Activated B cell treated with CpG ODN at 0.5 μM for 24 hours (primary cell): Measurements from ENCODE around the gene CERS6. TPM values are rescaled to one million over a fixed set of nuclear protein-coding genes. Genes with fewer than 3 reads are reported as not detected.

Experiments
- ATAC-seq: fragments of 200-7000 bp; cut with Tn5 transposase; one replicate; pipeline ENCODE4 v1.10.0; 2021; ENCODE audit warnings: low read depth, mild to moderate bottlenecking, moderate library complexity
- CTCF ChIA-PET: fragments of 350-600 bp; sonication (Branson Sonifier 250); formaldehyde crosslinking; loops from one replicate; lab custom pipeline; 2021; ENCODE audit warnings: antibody characterized with exemption; lab: Charles Lee
- POLR2A ChIA-PET: fragments of 350-600 bp; sonication (Branson Sonifier 250); formaldehyde crosslinking; loops from one replicate; lab custom pipeline; 2021; ENCODE audit warnings: antibody characterized with exemption; lab: Charles Lee
- DNase-seq: peaks from one replicate; pipeline ENCODE4 v3.0.0; 2022
- H3K27ac Mint-ChIP-seq: one replicate; pipeline ENCODE4 v1.8.0; 2020; ENCODE audit warnings: mixed read lengths
- H3K27me3 Mint-ChIP-seq: one replicate; pipeline ENCODE4 v1.8.0; 2021; ENCODE audit warnings: mixed read lengths
- H3K36me3 Mint-ChIP-seq: one replicate; pipeline ENCODE4 v1.8.0; 2021; ENCODE audit warnings: low read depth, mixed read lengths
- H3K4me1 Mint-ChIP-seq: one replicate; pipeline ENCODE4 v1.8.0; 2021; ENCODE audit warnings: mixed read lengths
- H3K4me3 Mint-ChIP-seq: one replicate; pipeline ENCODE4 v1.8.0; 2020; ENCODE audit warnings: mild to moderate bottlenecking, mixed read lengths
- H3K9me3 Mint-ChIP-seq: one replicate; pipeline ENCODE4 v1.8.0; 2020; ENCODE audit warnings: mixed read lengths
- CTCF ChIP-seq: fragments of 200-600 bp; IDR thresholded peaks from one replicate; pipeline ENCODE4 v1.8.0; 2022; ENCODE audit warnings: antibody characterized with exemption, mild to moderate bottlenecking
- intact Hi-C: fragments of 100-400 bp; cut with micrococcal nuclease; formaldehyde crosslinking; loops from one replicate; pipeline ENCODE4 v1.15.1; 2024
- total RNA-seq: library from RNA; stranded (reverse); gene quantifications from 2 replicates; pipeline ENCODE4 v1.2.3, GENCODE V29; 2022

The CERS6 gene
- total RNA-seq, 1 donor from 2014 or later, result 5.3 TPM

- no peak for DNase-seq
- intact Hi-C loops, result no loop called here
- Mint-ChIP-seq H3K27ac (peak overlapping the region; percentile 4), H3K4me1 (peaks cover 8% of the 10 kb centered on the region), H3K27me3 (no peaks in the 10 kb centered on the region), H3K4me3 (no peak overlapping the region), H3K9me3 (peaks cover 9% of the 10 kb centered on the region), H3K36me3 (no peaks in the 10 kb centered on the region)
- no peak for TF ChIP-seq CTCF
- ChIA-PET CTCF (no interaction called here), POLR2A (no interaction called here)
- peak; percentile 18 for ATAC-seq
Measured at GRCh38 chr2:168424112-168424951, 31.7 kb upstream of the CERS6 start.

GRCh38 chr2:168424971-168425370, 31.1 kb upstream of the CERS6 start:
- POLR2A ChIA-PET, result no interaction called here
- Mint-ChIP-seq H3K36me3 (no peaks in the 10 kb centered on the region), H3K4me1 (peaks cover 8% of the 10 kb centered on the region), H3K4me3 (no peak overlapping the region), H3K27me3 (no peaks in the 10 kb centered on the region), H3K9me3 (peaks cover 9% of the 10 kb centered on the region), H3K27ac (no peak overlapping the region)
- ATAC-seq (no peak), DNase-seq (no peak)
- CTCF ChIA-PET, result no interaction called here
- no peak for TF ChIP-seq CTCF
- intact Hi-C loops, result no loop called here

- no peak for TF ChIP-seq CTCF
- ATAC-seq (no peak), DNase-seq (no peak)
- intact Hi-C loops, result no loop called here
- ChIA-PET POLR2A (no interaction called here), CTCF (no interaction called here)
- no peaks in the 10 kb centered on the region for H3K36me3 Mint-ChIP-seq
- peaks cover 8% of the 10 kb centered on the region for H3K4me1 Mint-ChIP-seq
- H3K4me3 Mint-ChIP-seq, result no peak overlapping the region
- H3K9me3 Mint-ChIP-seq, result peaks cover 9% of the 10 kb centered on the region
- no peak overlapping the region for H3K27ac Mint-ChIP-seq
- H3K27me3 Mint-ChIP-seq, result no peaks in the 10 kb centered on the region
Measured at GRCh38 chr2:168426861-168427260, 29.2 kb upstream of the CERS6 start.

- peaks cover 8% of the 10 kb centered on the region for H3K4me1 Mint-ChIP-seq
- intact Hi-C loops, result no loop called here
- ATAC-seq (no peak), DNase-seq (no peak)
- no peaks in the 10 kb centered on the region for H3K36me3 Mint-ChIP-seq
- no peak for TF ChIP-seq CTCF
- no peak overlapping the region for H3K27ac Mint-ChIP-seq
- POLR2A ChIA-PET, result no interaction called here
- CTCF ChIA-PET, result no interaction called here
- H3K9me3 Mint-ChIP-seq, result peaks cover 9% of the 10 kb centered on the region
- H3K4me3 Mint-ChIP-seq, result no peak overlapping the region
- no peaks in the 10 kb centered on the region for H3K27me3 Mint-ChIP-seq
Measured at GRCh38 chr2:168427451-168427850, 28.6 kb upstream of the CERS6 start.

- ATAC-seq (no peak), DNase-seq (no peak)
- Mint-ChIP-seq H3K27me3 (no peaks in the 10 kb centered on the region), H3K4me1 (peaks cover 8% of the 10 kb centered on the region), H3K4me3 (no peak overlapping the region), H3K27ac (no peak overlapping the region), H3K9me3 (peaks cover 6% of the 10 kb centered on the region), H3K36me3 (no peaks in the 10 kb centered on the region)
- no peak for TF ChIP-seq CTCF
- ChIA-PET CTCF (no interaction called here), POLR2A (interaction anchor here (0.7 kb wide), 1 partner anchor 61 kb away, joined by 3 read pairs; no protein-coding TSS in a partner anchor)
- intact Hi-C loops, result no loop called here
Measured at GRCh38 chr2:168428431-168428830, 27.6 kb upstream of the CERS6 start.
